ENCODE data around the gene ABCA7. TPM values are rescaled to one million over a fixed set of nuclear protein-coding genes. Genes with fewer than 3 reads are reported as not detected.

Gene ABCA7
- total RNA-seq, 1 experiment from 2014 or later: 23.8 TPM

DNA sequence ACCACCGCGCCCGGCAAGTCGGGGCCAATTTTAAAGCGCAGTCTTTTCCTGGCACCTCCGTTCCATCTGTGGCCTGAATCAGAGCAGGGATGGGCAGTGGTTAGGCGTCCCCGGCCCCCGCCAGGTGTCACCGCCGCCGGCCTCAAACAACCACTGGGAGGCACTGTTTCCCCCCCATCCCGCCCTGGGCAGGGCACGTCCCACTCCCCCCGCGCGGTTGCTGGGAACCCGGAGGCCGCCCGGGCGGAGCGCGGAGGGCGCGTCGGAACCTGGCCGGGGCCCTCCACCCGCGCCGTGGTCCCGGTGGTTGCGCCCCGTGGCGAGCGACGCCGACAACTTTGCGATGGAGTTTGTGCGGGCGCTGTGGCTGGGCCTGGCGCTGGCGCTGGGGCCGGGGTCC, 39.8 kb upstream of the ABCA7 start, which contains the start of gene GRIN3B:
GRIN3B (plus strand) TSS at position 325 of the 400 bp plus-strand sequence; CDS start at position 344, 19 bp downstream.
- peak; percentile 86 for DNase-seq
- Histone ChIP-seq H3K27ac (ENCODE audit: low read length) (no peak within 1 kb of the TSS), H2AFZ (ENCODE audit: low read length) (no peak within 1 kb of the TSS), H3K4me2 (ENCODE audit: low read depth, low read length, poor library complexity, severe bottlenecking) (no peak within 1 kb of the TSS), H3K9ac (ENCODE audit: low read length) (no peak within 1 kb of the TSS), H3K79me2 (ENCODE audit: low read length) (no peaks in the 10 kb centered on the region), H3K9me2 (replicated peaks; ENCODE audit: insufficient read depth, low read length) (no peaks in the 10 kb centered on the region), H4K20me1 (ENCODE audit: insufficient read depth, low read depth, low read length) (peaks cover 9% of the 10 kb centered on the region; the same call in 1 of the 2 replicates), H3K36me3 (ENCODE audit: insufficient read depth, low read length) (no peaks in the 10 kb centered on the region), H3K27me3 (ENCODE audit: low read length) (no peaks in the 10 kb centered on the region), H3K9me3 (ENCODE audit: low read length) (no peaks in the 10 kb centered on the region), H3K4me3 (ENCODE audit: low read length) (no peak within 1 kb of the TSS), H3K4me1 (ENCODE audit: low read length) (no peaks in the 10 kb centered on the region)

DNA sequence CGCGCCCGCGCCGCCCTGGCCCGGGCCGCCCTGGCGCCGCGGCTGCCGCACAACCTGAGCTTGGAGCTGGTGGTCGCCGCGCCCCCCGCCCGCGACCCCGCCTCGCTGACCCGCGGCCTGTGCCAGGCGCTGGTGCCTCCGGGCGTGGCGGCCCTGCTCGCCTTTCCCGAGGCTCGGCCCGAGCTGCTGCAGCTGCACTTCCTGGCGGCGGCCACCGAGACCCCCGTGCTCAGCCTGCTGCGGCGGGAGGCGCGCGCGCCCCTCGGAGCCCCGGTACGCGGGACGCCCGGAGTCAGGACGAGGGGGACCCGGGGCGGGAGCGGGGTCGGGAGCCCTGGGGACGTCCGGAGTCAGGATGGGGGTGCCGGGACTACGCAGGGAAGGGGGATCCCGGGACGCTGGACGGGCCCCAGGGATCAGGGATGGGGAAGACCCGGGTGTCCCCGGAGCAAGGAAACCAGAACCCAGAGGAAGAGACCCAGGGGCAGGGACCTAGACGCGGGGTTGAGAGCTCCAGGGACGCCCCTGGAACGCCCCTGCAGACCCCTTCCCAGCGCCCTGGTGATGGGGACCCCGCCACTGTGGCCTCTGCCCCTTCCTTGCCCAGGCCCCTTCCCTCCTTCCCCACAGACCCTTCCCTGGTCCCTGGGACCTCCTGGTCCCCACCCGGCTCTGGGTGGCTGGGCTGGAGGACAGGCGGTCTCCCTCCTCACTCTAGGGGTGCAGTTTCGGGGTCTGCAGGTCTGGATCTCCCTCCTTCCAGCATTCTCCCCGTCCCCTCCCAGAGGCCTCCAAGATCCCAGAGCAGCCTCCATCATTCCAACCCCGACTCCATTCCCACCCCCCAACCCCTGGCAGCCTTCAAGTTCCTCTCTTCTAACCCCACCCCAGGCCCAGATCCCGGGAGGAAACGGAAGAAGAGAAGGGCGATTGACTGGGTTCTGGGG, 39.0 kb upstream of the ABCA7 start:
- Histone ChIP-seq H3K27me3 (ENCODE audit: low read length) (no peaks in the 10 kb centered on the region), H2AFZ (ENCODE audit: low read length) (no peak overlapping the region), H3K9me2 (replicated peaks; ENCODE audit: insufficient read depth, low read length) (no peaks in the 10 kb centered on the region), H3K36me3 (ENCODE audit: insufficient read depth, low read length) (no peaks in the 10 kb centered on the region), H3K4me2 (ENCODE audit: low read depth, low read length, poor library complexity, severe bottlenecking) (no peak overlapping the region), H3K4me1 (ENCODE audit: low read length) (no peaks in the 10 kb centered on the region), H3K79me2 (ENCODE audit: low read length) (no peaks in the 10 kb centered on the region), H3K4me3 (ENCODE audit: low read length) (no peak overlapping the region), H4K20me1 (ENCODE audit: insufficient read depth, low read depth, low read length) (peaks cover 9% of the 10 kb centered on the region; the same call in 1 of the 2 replicates), H3K9me3 (ENCODE audit: low read length) (no peaks in the 10 kb centered on the region), H3K27ac (ENCODE audit: low read length) (no peak overlapping the region), H3K9ac (ENCODE audit: low read length) (no peak overlapping the region)
- no peak for DNase-seq

- Histone ChIP-seq H4K20me1 (ENCODE audit: insufficient read depth, low read depth, low read length) (peaks cover 9% of the 10 kb centered on the region; the same call in 1 of the 2 replicates), H2AFZ (ENCODE audit: low read length) (no peak overlapping the region), H3K9ac (ENCODE audit: low read length) (no peak overlapping the region), H3K4me2 (ENCODE audit: low read depth, low read length, poor library complexity, severe bottlenecking) (no peak overlapping the region), H3K36me3 (ENCODE audit: insufficient read depth, low read length) (no peaks in the 10 kb centered on the region), H3K27me3 (ENCODE audit: low read length) (no peaks in the 10 kb centered on the region), H3K4me1 (ENCODE audit: low read length) (no peaks in the 10 kb centered on the region), H3K4me3 (ENCODE audit: low read length) (no peak overlapping the region), H3K9me3 (ENCODE audit: low read length) (no peaks in the 10 kb centered on the region), H3K27ac (ENCODE audit: low read length) (no peak overlapping the region), H3K79me2 (ENCODE audit: low read length) (no peaks in the 10 kb centered on the region), H3K9me2 (replicated peaks; ENCODE audit: insufficient read depth, low read length) (no peaks in the 10 kb centered on the region)
- peak; percentile 82 for DNase-seq
Measured at GRCh38 chr19:1001538-1002166, 38.3 kb upstream of the ABCA7 start.

GRCh38 chr19:1002600-1002999, 37.3 kb upstream of the ABCA7 start:
- Histone ChIP-seq H4K20me1 (ENCODE audit: insufficient read depth, low read depth, low read length) (peaks cover 9% of the 10 kb centered on the region; the same call in 1 of the 2 replicates), H3K4me2 (ENCODE audit: low read depth, low read length, poor library complexity, severe bottlenecking) (no peak overlapping the region), H3K9ac (ENCODE audit: low read length) (no peak overlapping the region), H3K36me3 (ENCODE audit: insufficient read depth, low read length) (no peaks in the 10 kb centered on the region), H3K4me1 (ENCODE audit: low read length) (no peaks in the 10 kb centered on the region), H2AFZ (ENCODE audit: low read length) (no peak overlapping the region), H3K4me3 (ENCODE audit: low read length) (no peak overlapping the region), H3K27ac (ENCODE audit: low read length) (no peak overlapping the region), H3K9me2 (replicated peaks; ENCODE audit: insufficient read depth, low read length) (no peaks in the 10 kb centered on the region), H3K79me2 (ENCODE audit: low read length) (no peaks in the 10 kb centered on the region), H3K9me3 (ENCODE audit: low read length) (no peaks in the 10 kb centered on the region), H3K27me3 (ENCODE audit: low read length) (no peaks in the 10 kb centered on the region)
- DNase-seq: no peak

GRCh38 chr19:1003283-1003682, 36.6 kb upstream of the ABCA7 start:
- H3K27ac ChIP-seq (ENCODE audit: low read length): no peak overlapping the region

DNA sequence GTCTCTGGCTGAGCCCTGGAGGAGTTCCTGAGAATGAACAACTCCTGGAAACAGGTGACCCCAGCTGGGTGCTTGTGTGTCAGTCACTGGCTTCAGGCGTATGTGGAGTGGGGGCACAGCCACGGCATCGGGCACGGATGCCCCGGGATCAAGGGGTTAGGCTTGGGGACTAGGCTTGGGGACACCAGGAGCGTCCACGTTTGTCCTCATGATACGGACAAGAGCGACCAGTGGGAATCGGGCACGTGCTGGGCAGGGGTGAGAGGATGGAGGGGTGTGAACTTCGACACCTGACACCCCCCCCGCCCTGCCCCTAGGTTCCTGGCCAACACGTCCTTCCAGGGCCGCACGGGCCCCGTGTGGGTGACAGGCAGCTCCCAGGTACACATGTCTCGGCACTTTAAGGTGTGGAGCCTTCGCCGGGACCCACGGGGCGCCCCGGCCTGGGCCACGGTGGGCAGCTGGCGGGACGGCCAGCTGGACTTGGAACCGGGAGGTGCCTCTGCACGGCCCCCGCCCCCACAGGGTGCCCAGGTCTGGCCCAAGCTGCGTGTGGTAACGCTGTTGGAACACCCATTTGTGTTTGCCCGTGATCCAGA, 35.6 kb upstream of the ABCA7 start:
- no peak overlapping the region for H3K27ac ChIP-seq (ENCODE audit: low read length)
- DNase-seq: no peak
- no peaks in the 10 kb centered on the region for H3K36me3 ChIP-seq (ENCODE audit: insufficient read depth, low read length)
- H3K4me1 ChIP-seq (ENCODE audit: low read length): no peaks in the 10 kb centered on the region
- no peak overlapping the region for H3K9ac ChIP-seq (ENCODE audit: low read length)
- no peak overlapping the region for H3K4me2 ChIP-seq (ENCODE audit: low read depth, low read length, poor library complexity, severe bottlenecking)
- no peak overlapping the region for H3K4me3 ChIP-seq (ENCODE audit: low read length)
- no peaks in the 10 kb centered on the region for H3K27me3 ChIP-seq (ENCODE audit: low read length)
- H3K9me3 ChIP-seq (ENCODE audit: low read length): no peaks in the 10 kb centered on the region
- no peak overlapping the region for H2AFZ ChIP-seq (ENCODE audit: low read length)
- H3K79me2 ChIP-seq (ENCODE audit: low read length): no peaks in the 10 kb centered on the region
- no peaks in the 10 kb centered on the region for H3K9me2 ChIP-seq (replicated peaks; ENCODE audit: insufficient read depth, low read length)
- H4K20me1 ChIP-seq (ENCODE audit: insufficient read depth, low read depth, low read length): peaks cover 5% of the 10 kb centered on the region; the same call in 1 of the 2 replicates

More at GRCh38 chr19:1003283-1003682, 36.6 kb upstream of the ABCA7 start:
- DNase-seq: no peak
- Histone ChIP-seq H3K9ac (ENCODE audit: low read length) (no peak overlapping the region), H3K27me3 (ENCODE audit: low read length) (no peaks in the 10 kb centered on the region), H4K20me1 (ENCODE audit: insufficient read depth, low read depth, low read length) (peaks cover 9% of the 10 kb centered on the region; the same call in 1 of the 2 replicates), H3K4me2 (ENCODE audit: low read depth, low read length, poor library complexity, severe bottlenecking) (no peak overlapping the region), H3K9me2 (replicated peaks; ENCODE audit: insufficient read depth, low read length) (no peaks in the 10 kb centered on the region), H3K4me1 (ENCODE audit: low read length) (no peaks in the 10 kb centered on the region), H2AFZ (ENCODE audit: low read length) (no peak overlapping the region), H3K36me3 (ENCODE audit: insufficient read depth, low read length) (no peaks in the 10 kb centered on the region), H3K79me2 (ENCODE audit: low read length) (no peaks in the 10 kb centered on the region), H3K9me3 (ENCODE audit: low read length) (no peaks in the 10 kb centered on the region), H3K4me3 (ENCODE audit: low read length) (no peak overlapping the region)

DNA sequence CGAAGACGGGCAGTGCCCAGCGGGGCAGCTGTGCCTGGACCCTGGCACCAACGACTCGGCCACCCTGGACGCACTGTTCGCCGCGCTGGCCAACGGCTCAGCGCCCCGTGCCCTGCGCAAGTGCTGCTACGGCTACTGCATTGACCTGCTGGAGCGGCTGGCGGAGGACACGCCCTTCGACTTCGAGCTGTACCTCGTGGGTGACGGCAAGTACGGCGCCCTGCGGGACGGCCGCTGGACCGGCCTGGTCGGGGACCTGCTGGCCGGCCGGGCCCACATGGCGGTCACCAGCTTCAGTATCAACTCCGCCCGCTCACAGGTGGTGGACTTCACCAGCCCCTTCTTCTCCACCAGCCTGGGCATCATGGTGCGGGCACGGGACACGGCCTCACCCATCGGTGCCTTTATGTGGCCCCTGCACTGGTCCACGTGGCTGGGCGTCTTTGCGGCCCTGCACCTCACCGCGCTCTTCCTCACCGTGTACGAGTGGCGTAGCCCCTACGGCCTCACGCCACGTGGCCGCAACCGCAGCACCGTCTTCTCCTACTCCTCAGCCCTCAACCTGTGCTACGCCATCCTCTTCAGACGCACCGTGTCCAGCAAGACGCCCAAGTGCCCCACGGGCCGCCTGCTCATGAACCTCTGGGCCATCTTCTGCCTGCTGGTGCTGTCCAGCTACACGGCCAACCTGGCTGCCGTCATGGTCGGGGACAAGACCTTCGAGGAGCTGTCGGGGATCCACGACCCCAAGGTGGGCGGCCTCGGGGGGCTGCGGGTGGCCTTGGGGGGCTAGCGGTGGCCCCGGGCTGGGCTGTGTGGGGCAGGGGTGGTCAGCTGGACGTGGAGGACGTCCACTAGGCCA, 34.9 kb upstream of the ABCA7 start:
- no peaks in the 10 kb centered on the region for H3K9me3 ChIP-seq (ENCODE audit: low read length)

More for the DNA sequence above, 34.9 kb upstream of the ABCA7 start:
- Histone ChIP-seq H3K9me2 (replicated peaks; ENCODE audit: insufficient read depth, low read length) (no peaks in the 10 kb centered on the region), H3K4me1 (ENCODE audit: low read length) (no peaks in the 10 kb centered on the region), H3K79me2 (ENCODE audit: low read length) (no peaks in the 10 kb centered on the region), H3K36me3 (ENCODE audit: insufficient read depth, low read length) (no peaks in the 10 kb centered on the region), H3K27ac (ENCODE audit: low read length) (no peak overlapping the region), H3K4me3 (ENCODE audit: low read length) (no peak overlapping the region), H3K27me3 (ENCODE audit: low read length) (no peaks in the 10 kb centered on the region), H3K4me2 (ENCODE audit: low read depth, low read length, poor library complexity, severe bottlenecking) (no peak overlapping the region), H3K9ac (ENCODE audit: low read length) (no peak overlapping the region), H2AFZ (ENCODE audit: low read length) (no peak overlapping the region), H4K20me1 (ENCODE audit: insufficient read depth, low read depth, low read length) (peaks cover 5% of the 10 kb centered on the region; the same call in 1 of the 2 replicates)
- no peak for DNase-seq
